Islet of Langerhans (tissue), 1 donor: Measurements from ENCODE around the gene CARHSP1.
"Not testable (repeated sequence)": the region's sequence is repeated elsewhere in the genome, so short reads cannot be mapped to it uniquely, and the experiment has no call there.

Experiments
- FAIRE-seq: peaks from one replicate; lab custom pipeline; 2011; peaks lifted over from hg19 to GRCh38; lab: Jason Lieb, UNC

CARHSP1 gene

GRCh38 chr16:8872071-8872470 is 3.3 kb upstream of the CARHSP1 start:
- no peak for FAIRE-seq

GRCh38 chr16:8869988-8870241 is 1.1 kb upstream of the CARHSP1 start:
- not testable (repeated sequence) for FAIRE-seq

GRCh38 chr16:8869212-8869987 is 594 bp upstream of the CARHSP1 start:
- FAIRE-seq = no peak

GRCh38 chr16:8867932-8868415 is 832 bp downstream of the CARHSP1 start:
- no peak for FAIRE-seq

GRCh38 chr16:8867216-8867931 is 1.4 kb downstream of the CARHSP1 start:
- no peak for FAIRE-seq

- FAIRE-seq = no peak
These were observed 2.0 kb downstream of the CARHSP1 start for GRCh38 chr16:8866884-8867215.

- FAIRE-seq = no peak
These were observed 2.5 kb downstream of the CARHSP1 start for GRCh38 chr16:8866118-8866883.

- FAIRE-seq = no peak
These were observed 3.5 kb downstream of the CARHSP1 start for GRCh38 chr16:8865145-8865882.

- no peak for FAIRE-seq
These were observed 4.2 kb downstream of the CARHSP1 start for GRCh38 chr16:8864480-8865110.

- FAIRE-seq = no peak
These were observed 5.0 kb downstream of the CARHSP1 start for GRCh38 chr16:8863594-8864424.

GRCh38 chr16:8862309-8863130 is 6.3 kb downstream of the CARHSP1 start:
- no peak for FAIRE-seq

- FAIRE-seq = no peak
These were observed 7.1 kb downstream of the CARHSP1 start for GRCh38 chr16:8861563-8862308.

GRCh38 chr16:8859913-8860881 is 8.6 kb downstream of the CARHSP1 start:
- no peak for FAIRE-seq

- FAIRE-seq = no peak
These were observed 9.6 kb downstream of the CARHSP1 start for GRCh38 chr16:8858994-8859912.

GRCh38 chr16:8855972-8856371 is 12.8 kb downstream of the CARHSP1 start:
- no peak for FAIRE-seq

GRCh38 chr16:8855051-8855786 is 13.6 kb downstream of the CARHSP1 start:
- no peak for FAIRE-seq
